ENCODE results near the gene EGLN1. TPM values are rescaled to one million over a fixed set of nuclear protein-coding genes. Genes with fewer than 3 reads are reported as not detected.
"Not testable (repeated sequence)": the region's sequence is repeated elsewhere in the genome, so short reads cannot be mapped to it uniquely, and the experiment has no call there.

The EGLN1 gene
- total RNA-seq = 16.7 TPM

- ATAC-seq = peak; percentile 94
Measured at GRCh38 chr1:231421971-231422797, at the start of gene EGLN1. Gene EGLN1, minus strand, starts transcription at chr1:231422287. Its CDS starts 399 bp downstream, at chr1:231421888.

GRCh38 chr1:231471500-231471899, 49.4 kb upstream of the EGLN1 start:
- ATAC-seq = not testable (repeated sequence)

- ATAC-seq = not testable (repeated sequence)
Measured at GRCh38 chr1:231471027-231471426, 48.9 kb upstream of the EGLN1 start.

GRCh38 chr1:231467986-231468385, 45.9 kb upstream of the EGLN1 start:
- no peak for ATAC-seq

- no peak for ATAC-seq
Measured at GRCh38 chr1:231465051-231465450, 43.0 kb upstream of the EGLN1 start.

GRCh38 chr1:231463541-231463940, 41.5 kb upstream of the EGLN1 start:
- no peak for ATAC-seq

GRCh38 chr1:231460614-231461013, 38.5 kb upstream of the EGLN1 start:
- no peak for ATAC-seq

GRCh38 chr1:231459438-231459837, 37.4 kb upstream of the EGLN1 start:
- ATAC-seq = not testable (repeated sequence)

GRCh38 chr1:231457956-231458355, 35.9 kb upstream of the EGLN1 start:
- ATAC-seq = not testable (repeated sequence)

GRCh38 chr1:231454133-231454532, 32.0 kb upstream of the EGLN1 start:
- ATAC-seq = not testable (repeated sequence)

GRCh38 chr1:231446138-231446537, 24.1 kb upstream of the EGLN1 start:
- no peak for ATAC-seq

- ATAC-seq = no peak
Measured at GRCh38 chr1:231444059-231444458, 22.0 kb upstream of the EGLN1 start.

GRCh38 chr1:231443363-231443762, 21.3 kb upstream of the EGLN1 start:
- ATAC-seq = no peak

GRCh38 chr1:231442735-231443134, 20.6 kb upstream of the EGLN1 start:
- ATAC-seq = peak; percentile 48

- ATAC-seq = no peak
Measured at GRCh38 chr1:231432996-231433395, 10.9 kb upstream of the EGLN1 start.

GRCh38 chr1:231431665-231432415, 9.8 kb upstream of the EGLN1 start:
- no peak for ATAC-seq

GRCh38 chr1:231430678-231431352, 8.7 kb upstream of the EGLN1 start:
- not testable (repeated sequence) for ATAC-seq

GRCh38 chr1:231428377-231428776, 6.3 kb upstream of the EGLN1 start:
- no peak for ATAC-seq

GRCh38 chr1:231424950-231425805, 3.1 kb upstream of the EGLN1 start:
- no peak for ATAC-seq

GRCh38 chr1:231423648-231424047, 1.6 kb upstream of the EGLN1 start:
- no peak for ATAC-seq

GRCh38 chr1:231422798-231423309, 767 bp upstream of the EGLN1 start:
- ATAC-seq = no peak

GRCh38 chr1:231421546-231421970, 529 bp downstream of the EGLN1 start:
- peak; percentile 49 for ATAC-seq

Data from esophagus mucosa (tissue), 1 donor.